Measurements from ENCODE around the gene SECISBP2. TPM values are rescaled to one million over a fixed set of nuclear protein-coding genes. Genes with fewer than 3 reads are reported as not detected.

The SECISBP2 gene
- total and polyA plus RNA-seq, 2 of the 13 experiments (the other 11 are each of a cell fraction or from before 2014, with no cell fraction given): 32.4 to 38.0 TPM

GRCh38 chr9:89310475-89311345 is 7.6 kb upstream of the SECISBP2 start, which contains the start of gene CKS2 (continued):
- TF ChIP-seq MYC (CRISPR knock-in tag; IDR thresholded peaks at IDR 0.05; ENCODE audit: borderline replicate concordance) (peak; percentile 91), ZNF414 (CRISPR knock-in tag; IDR thresholded peaks at IDR 0.05) (no peak), ZNF800 (CRISPR knock-in tag; IDR thresholded peaks at IDR 0.05) (no peak), THAP8 (CRISPR knock-in tag; IDR thresholded peaks at IDR 0.05; ENCODE audit: borderline replicate concordance) (0 out of 2 replicates have a peak, but pooled peaks have one; percentile 43), TBX2 (CRISPR knock-in tag; IDR thresholded peaks at IDR 0.05; ENCODE audit: borderline replicate concordance) (peak; percentile 63; the same call in 1 of the 2 replicates), GLI4 (CRISPR knock-in tag; IDR thresholded peaks at IDR 0.05; ENCODE audit: borderline replicate concordance) (peak; percentile 94; the same call in 1 of the 2 replicates), ZFP41 (CRISPR knock-in tag; IDR thresholded peaks at IDR 0.05; ENCODE audit: borderline replicate concordance) (no peak), HOXA3 (CRISPR knock-in tag; IDR thresholded peaks at IDR 0.05) (peak; percentile 99), SRSF4 (IDR thresholded peaks at IDR 0.05; ENCODE audit: low read depth, low read length, poor library complexity, severe bottlenecking) (no peak), ZNF839 (CRISPR knock-in tag; IDR thresholded peaks at IDR 0.05; ENCODE audit: borderline replicate concordance) (no peak), ZBTB42 (CRISPR knock-in tag; IDR thresholded peaks at IDR 0.05) (no peak), SRSF1 (optimal IDR thresholded peaks at IDR 0.05; ENCODE audit: low read depth, low read length) (peak; percentile 63), FOXK1 (CRISPR knock-in tag; IDR thresholded peaks at IDR 0.05; ENCODE audit: borderline replicate concordance, low read depth) (no peak; the same call in 1 of the 2 replicates), ZNF773 (CRISPR knock-in tag; IDR thresholded peaks at IDR 0.05; ENCODE audit: borderline replicate concordance) (no peak), ZNF460 (CRISPR knock-in tag; IDR thresholded peaks at IDR 0.05; ENCODE audit: borderline replicate concordance) (no peak), TEAD3 (CRISPR knock-in tag; optimal IDR thresholded peaks at IDR 0.05; ENCODE audit: borderline replicate concordance) (peak; percentile 26), SNAPC4 (CRISPR knock-in tag; IDR thresholded peaks at IDR 0.05) (no peak), ZMYM4 (CRISPR knock-in tag; IDR thresholded peaks at IDR 0.05) (peak; percentile 96), GFI1 (CRISPR knock-in tag; IDR thresholded peaks at IDR 0.05; ENCODE audit: borderline replicate concordance) (no peak), NFIC (IDR thresholded peaks at IDR 0.05; ENCODE audit: low read length) (no peak)
